ENCODE results near the gene HAX1. TPM values are rescaled to one million over a fixed set of nuclear protein-coding genes. Genes with fewer than 3 reads are reported as not detected.
"Not testable (repeated sequence)": the region's sequence is repeated elsewhere in the genome, so short reads cannot be mapped to it uniquely, and the experiment has no call there.

Gene HAX1
- total RNA-seq (2014; rRNA removed; shearing (Covaris generic)), result 210 and 220 TPM in 2 replicates

GRCh38 chr1:154272217-154272998, at the start of gene HAX1:
HAX1 (plus strand) TSS chr1:154272629; CDS start chr1:154272724, 95 bp downstream.
- DNase-seq (ENCODE audit: low spot score), result peak; percentile 98

GRCh38 chr1:154222918-154223317, 49.5 kb upstream of the HAX1 start:
- no peak for DNase-seq (ENCODE audit: low spot score)

DNA sequence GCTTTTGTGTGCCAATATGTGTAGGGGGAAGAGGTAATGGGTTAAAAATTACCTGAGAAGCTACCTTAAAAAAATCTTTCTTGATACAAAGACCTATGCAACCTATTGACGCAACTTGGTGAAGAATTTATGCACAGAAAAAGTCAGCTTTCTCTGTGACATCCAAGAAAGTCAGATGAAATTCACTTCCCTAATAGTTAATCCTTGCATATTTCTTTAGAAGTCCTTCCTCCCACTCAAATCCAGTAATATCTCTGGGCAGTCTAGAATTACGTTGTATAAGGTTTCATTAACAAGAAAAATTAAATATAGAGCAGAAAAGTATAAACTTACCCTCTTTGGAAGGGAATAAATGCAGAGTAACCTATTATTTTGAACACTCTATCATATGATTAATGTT, 48.8 kb upstream of the HAX1 start:
- DNase-seq (ENCODE audit: low spot score), result no peak

DNA sequence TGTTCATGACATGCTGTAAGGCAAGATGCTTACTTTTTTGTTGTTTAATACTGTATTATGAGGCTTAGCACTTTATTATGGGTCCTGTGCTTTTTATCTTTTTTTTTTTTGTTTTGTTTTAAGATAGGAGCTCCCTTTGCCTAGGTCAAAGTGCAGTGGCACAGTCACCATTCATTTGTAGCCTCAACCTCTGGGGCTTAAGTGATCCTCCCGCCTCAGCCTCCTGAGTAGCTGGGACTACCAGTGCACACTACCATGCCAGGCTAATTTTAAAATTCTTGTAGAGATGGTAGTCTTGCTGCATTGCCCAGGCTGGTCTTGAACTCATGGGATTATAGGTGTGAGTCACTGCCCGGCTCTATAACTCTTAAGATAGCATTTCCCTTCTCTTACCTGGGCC, 47.1 kb upstream of the HAX1 start:
- DNase-seq (ENCODE audit: low spot score), result no peak

DNA sequence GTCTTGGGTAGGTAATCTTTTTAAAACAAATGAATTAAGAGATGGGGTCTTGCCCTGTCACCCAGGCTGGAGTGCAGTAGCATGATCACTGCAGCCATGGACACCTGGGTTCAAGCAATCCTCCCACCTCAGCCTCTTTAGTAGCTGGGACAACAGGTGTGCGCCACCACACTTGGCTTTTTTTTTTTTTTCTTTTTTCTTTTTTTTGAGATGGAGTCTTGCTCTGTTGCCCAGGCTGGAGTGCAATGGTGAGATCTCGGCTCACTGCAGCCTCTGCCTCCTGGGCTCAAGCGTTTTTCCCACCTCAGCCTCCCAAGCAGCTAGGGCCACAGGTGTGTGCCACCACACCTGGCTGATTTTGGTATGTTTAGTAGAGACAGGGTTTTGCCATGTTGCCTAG, 41.3 kb upstream of the HAX1 start:
- not testable (repeated sequence) for DNase-seq (ENCODE audit: low spot score)

DNA sequence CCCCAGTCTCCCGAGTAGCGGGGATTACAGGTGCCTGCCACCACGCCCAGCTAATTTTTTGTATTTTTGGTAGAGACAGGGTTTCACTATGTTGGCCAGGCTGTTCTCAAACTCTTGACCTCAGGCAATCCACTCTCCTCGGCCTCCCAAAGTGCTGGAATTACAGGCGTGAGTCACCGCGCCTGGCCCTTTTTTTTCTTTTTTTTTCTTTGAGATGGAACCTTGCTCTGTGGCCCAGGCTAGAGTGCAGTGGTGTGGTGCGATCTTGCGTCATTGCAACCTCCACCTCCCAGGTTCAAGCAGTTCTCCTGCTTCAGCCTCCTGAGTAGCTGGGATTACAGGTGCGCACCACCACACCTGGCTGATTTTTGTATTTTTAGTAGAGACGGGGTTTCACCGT, 39.3 kb upstream of the HAX1 start:
- not testable (repeated sequence) for DNase-seq (ENCODE audit: low spot score)

DNA sequence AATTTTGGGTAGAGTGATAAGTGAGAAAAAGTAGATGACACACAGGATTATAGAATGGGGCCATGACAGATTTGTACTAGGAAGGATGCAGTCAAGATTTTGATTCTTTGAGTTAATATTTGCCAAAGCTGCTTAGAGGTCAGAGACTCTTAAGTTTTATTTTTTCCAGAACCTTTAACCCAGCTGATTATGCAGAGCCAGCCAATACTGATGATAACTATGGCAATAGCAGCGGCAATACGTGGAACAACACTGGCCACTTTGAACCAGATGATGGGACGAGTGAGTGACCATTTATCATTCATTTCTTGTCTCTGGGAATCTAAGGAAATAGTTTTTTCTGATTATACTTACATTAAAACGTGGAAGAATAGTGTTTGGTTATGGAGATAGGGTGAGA, 35.6 kb upstream of the HAX1 start:
- no peak for DNase-seq (ENCODE audit: low spot score)

DNA sequence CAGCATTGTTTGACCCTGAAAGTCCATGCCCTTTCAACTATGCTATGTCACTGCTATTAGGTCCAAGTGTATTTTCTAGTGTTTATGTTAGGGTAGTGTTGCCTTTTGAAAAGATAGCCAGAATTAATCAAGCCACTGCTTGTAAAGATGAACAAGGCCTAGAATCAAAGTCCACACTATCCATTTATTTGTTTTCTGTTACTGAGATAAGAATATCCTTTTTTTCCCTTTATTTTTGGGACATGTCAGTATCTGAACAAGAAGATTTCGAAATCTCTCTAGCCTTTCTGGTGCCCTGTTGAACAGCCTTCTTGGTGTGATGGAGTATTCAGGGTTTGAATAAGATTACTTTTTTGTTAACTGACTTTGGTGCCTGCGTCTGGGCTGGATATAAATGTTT, 35.0 kb upstream of the HAX1 start:
- no peak for DNase-seq (ENCODE audit: low spot score)

DNA sequence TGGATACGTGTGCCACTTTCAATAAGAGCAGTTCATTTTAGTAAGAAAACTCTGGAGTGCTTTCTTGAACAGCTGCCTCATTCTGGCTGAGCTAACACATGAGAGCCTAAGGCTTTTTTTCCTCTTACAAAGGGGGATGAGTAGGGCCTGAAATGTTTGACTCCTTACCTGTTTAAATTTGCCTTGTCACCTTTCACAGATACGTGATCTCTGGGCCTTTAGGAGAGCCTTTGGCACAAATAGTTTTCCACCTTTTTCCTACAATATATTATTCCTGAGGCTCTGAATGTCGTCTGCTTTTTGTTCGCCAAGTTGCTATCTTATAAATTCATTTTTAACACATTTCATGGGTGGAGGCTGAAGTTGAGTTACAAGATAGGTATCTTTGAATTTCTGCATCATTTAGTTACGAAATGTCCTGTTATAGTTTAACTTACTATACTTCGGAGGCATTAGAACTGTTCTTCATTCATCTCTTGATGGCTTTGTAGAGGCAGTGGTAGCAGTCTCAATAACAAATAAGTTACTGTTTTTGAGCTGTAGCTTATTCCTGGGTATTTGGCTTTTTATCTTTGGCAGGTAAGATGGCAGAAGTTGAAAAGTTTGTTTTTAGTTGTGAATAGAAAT, 34.4 kb upstream of the HAX1 start:
- no peak for DNase-seq (ENCODE audit: low spot score)

DNA sequence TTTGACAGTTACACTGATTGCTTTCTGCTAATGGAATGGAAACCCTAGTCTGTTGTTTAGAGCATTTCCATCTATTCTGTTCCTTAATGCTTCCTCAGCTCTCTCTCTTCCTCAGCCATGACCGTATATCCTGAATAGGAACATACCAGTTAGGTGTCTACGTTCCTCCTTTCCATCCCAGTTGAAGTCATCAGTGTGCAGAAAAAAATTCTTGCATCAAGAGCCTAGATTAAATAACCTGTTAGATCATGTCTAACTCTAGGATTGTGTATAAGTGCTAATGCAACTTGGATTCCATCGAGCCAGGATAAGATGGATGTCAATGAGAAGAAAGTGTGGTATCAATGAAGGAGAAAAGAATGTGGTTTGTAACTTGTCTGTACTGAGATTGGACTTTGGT, 32.9 kb upstream of the HAX1 start:
- DNase-seq (ENCODE audit: low spot score), result no peak

GRCh38 chr1:154240294-154240833, 32.1 kb upstream of the HAX1 start:
- no peak for DNase-seq (ENCODE audit: low spot score)

- no peak for DNase-seq (ENCODE audit: low spot score)
Observed at GRCh38 chr1:154241703-154242351, 30.6 kb upstream of the HAX1 start.

GRCh38 chr1:154253671-154254070, 18.8 kb upstream of the HAX1 start:
- DNase-seq (ENCODE audit: low spot score), result no peak

DNA sequence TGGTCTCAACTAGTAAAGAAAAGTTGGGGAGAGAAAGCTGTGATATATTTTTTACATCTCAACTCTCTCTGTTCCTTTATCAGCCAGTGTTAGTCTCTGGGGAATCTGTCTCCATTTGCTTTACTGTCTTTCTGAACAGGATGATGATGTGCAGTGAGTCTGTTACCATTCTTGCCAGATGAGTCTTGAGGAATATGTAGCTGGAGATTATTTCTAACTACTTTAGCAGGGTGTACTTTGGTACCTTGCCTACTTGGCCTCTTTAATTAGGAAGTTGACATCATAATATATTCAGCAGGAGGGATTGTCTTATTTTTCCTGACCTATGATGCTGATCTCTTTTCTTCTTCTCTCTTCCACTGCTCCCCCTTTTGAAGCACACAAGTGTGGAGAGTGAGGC, 15.7 kb upstream of the HAX1 start:
- DNase-seq (ENCODE audit: low spot score), result no peak

- no peak for DNase-seq (ENCODE audit: low spot score)
Observed at GRCh38 chr1:154258784-154259183, 13.6 kb upstream of the HAX1 start.

DNA sequence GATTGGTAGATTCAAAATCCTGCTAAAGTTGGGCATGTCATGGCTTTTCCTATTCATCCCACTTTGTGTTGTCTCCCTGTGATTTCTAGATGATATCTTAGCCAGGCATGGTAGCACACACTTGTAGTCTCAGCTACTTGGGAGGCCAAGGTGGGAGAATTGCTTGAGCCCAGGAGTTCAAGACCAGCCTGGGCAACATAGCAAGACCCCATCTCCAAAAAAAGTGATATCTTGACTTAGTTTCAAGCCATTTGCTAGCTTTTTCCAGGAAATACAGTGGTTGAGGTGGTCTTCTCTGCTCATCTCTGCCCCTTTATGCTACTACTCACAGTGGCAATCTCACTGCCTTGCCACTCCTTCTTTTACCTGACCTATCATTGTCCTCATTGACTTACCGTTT, 12.3 kb upstream of the HAX1 start:
- DNase-seq (ENCODE audit: low spot score), result no peak

- peak; percentile 73 for DNase-seq (ENCODE audit: low spot score)
Observed at GRCh38 chr1:154263465-154264332, 8.7 kb upstream of the HAX1 start.

- DNase-seq (ENCODE audit: low spot score), result no peak
Observed at GRCh38 chr1:154264454-154264853, 8.0 kb upstream of the HAX1 start.

DNA sequence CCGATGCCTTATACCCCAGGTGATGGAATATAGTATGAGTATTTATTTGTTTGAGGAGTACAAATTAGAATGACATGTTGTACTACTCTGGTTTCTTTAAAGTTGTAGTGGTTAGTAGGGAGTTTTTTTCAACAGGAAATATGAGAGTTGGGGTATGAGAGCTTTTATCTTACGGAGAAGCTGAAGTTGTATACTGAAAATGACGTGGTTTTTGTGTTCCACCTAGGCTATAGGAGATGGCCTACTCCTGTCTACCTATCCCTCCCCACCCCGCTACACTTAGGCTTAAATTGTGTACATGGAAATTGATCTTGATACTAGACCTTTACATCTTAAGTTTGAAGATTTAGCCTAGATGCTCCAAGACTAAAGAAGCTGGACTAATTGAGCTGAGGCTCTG, 6.8 kb upstream of the HAX1 start:
- no peak for DNase-seq (ENCODE audit: low spot score)

- DNase-seq (ENCODE audit: low spot score), result no peak
Observed at GRCh38 chr1:154270833-154271232, 1.6 kb upstream of the HAX1 start.

GRCh38 chr1:154272999-154273563, 652 bp downstream of the HAX1 start:
- DNase-seq (ENCODE audit: low spot score), result no peak
